K562 (cell line): ENCODE data around the gene DNER. TPM values are rescaled to one million over a fixed set of nuclear protein-coding genes. Genes with fewer than 3 reads are reported as not detected.

ENCODE experiments used
- ATAC-seq: fragments of 200-7000 bp; cut with Tn5 transposase; 3 replicates; pipeline ENCODE4 v1.9.1; 2020; ENCODE audit warnings: moderate library complexity
- BruUV-seq: library from RNA; stranded (reverse); fragments of 400-500 nt; replicated peaks from 2 replicates; lab custom pipeline; 2021; lab: Mats Ljungman, UMichigan
- CTCF ChIA-PET: fragments of 300-600 bp; formaldehyde crosslinking; extraction: SDS; loops from one replicate; lab custom pipeline; 2021; ENCODE audit warnings: low intra/inter-chr PET ratio; lab: Yijun Ruan, JAX
- POLR2A ChIA-PET: fragments of 300-600, 350-650 bp; sonication (Branson Sonifier 250); formaldehyde crosslinking; extraction: SDS; loops from one replicate; lab custom pipeline; 2021; ENCODE audit warnings: antibody characterized with exemption, inconsistent platforms; lab: Yijun Ruan, JAX
- DNase-seq, 4 experiments: peaks; one replicate each; pipeline versions ENCODE4 v3.0.0 to v3.0.0-alpha.2; 2011 to 2018; ENCODE audit warnings: low spot score in 3 of 4, mixed read lengths in 3 of 4; ENCODE audit errors: extremely low read depth in 1 of 4
- FAIRE-seq: peaks from 2 replicates; lab custom pipeline; 2011; peaks lifted over from hg19 to GRCh38; lab: Jason Lieb, UNC
- H2AFZ ChIP-seq: 2 replicates; pipeline ENCODE4 v1.6.0; 2011; ENCODE audit warnings: low read depth, low read length, control low read depth, inconsistent platforms
- H3K27ac ChIP-seq: fragments of 200-600 bp; 3 replicates; pipeline ENCODE4 v1.8.0; 2011; ENCODE audit warnings: low read depth, mild to moderate bottlenecking, control low read depth, inconsistent platforms, low read length, moderate library complexity, mixed read lengths; ENCODE audit errors: extremely low read depth
- H3K27me3 ChIP-seq, 2 experiments: fragments of 300-600 bp in 1 of 2; 2 replicates in 1 of 2; 3 replicates in 1 of 2; pipeline versions ENCODE4 v1.6.0 to v1.8.0; 2011; ENCODE audit warnings: inconsistent platforms in 2 of 2, low read length in 2 of 2, mild to moderate bottlenecking in 1 of 2, mixed read lengths in 1 of 2, moderate library complexity in 1 of 2; ENCODE audit not compliant: control insufficient read depth in 2 of 2, insufficient read depth in 2 of 2
- H3K36me3 ChIP-seq: fragments of 300-600 bp; 3 replicates; pipeline ENCODE4 v1.8.0; 2011; ENCODE audit warnings: mild to moderate bottlenecking, low read length, inconsistent platforms; ENCODE audit not compliant: control insufficient read depth, insufficient read depth
- H3K4me1 ChIP-seq, 2 experiments: fragments of 200-600 bp in 1 of 2; replicated peaks in 1 of 2; 2 replicates in 1 of 2; 3 replicates in 1 of 2; pipeline versions ENCODE4 v1.5.1 to v1.8.0; 2011; ENCODE audit warnings: inconsistent platforms in 2 of 2, low read length in 2 of 2, mild to moderate bottlenecking in 1 of 2, mixed read lengths in 1 of 2, moderate library complexity in 1 of 2; ENCODE audit not compliant: control insufficient read depth in 2 of 2, insufficient read depth in 2 of 2
- H3K4me2 ChIP-seq: 2 replicates; pipeline ENCODE4 v1.6.1; 2011; ENCODE audit warnings: low read length, control low read depth, inconsistent platforms, mixed read lengths; ENCODE audit not compliant: insufficient read depth
- H3K4me3 ChIP-seq: fragments of 200-600 bp; sonication (generic), shearing (Covaris generic); 2 replicates; pipeline ENCODE4 v1.5.1; 2016; ENCODE audit warnings: control low read depth, inconsistent platforms
- H3K79me2 ChIP-seq: fragments of 200-600 bp; 3 replicates; pipeline ENCODE4 v1.8.0; 2011; ENCODE audit warnings: low read length, inconsistent platforms; ENCODE audit not compliant: control insufficient read depth, insufficient read depth
- H3K9ac ChIP-seq, 2 experiments: 2 replicates each; pipeline versions ENCODE4 v1.6.0 to v1.6.1; 2011; ENCODE audit warnings: low read depth in 2 of 2, low read length in 2 of 2, control low read depth in 1 of 2, inconsistent platforms in 1 of 2, mild to moderate bottlenecking in 1 of 2, mixed read lengths in 1 of 2; ENCODE audit not compliant: insufficient read depth in 1 of 2
- H3K9me1 ChIP-seq: one replicate; pipeline ENCODE4 v1.6.0; 2011; ENCODE audit warnings: inconsistent platforms, mild to moderate bottlenecking, low read length, moderate library complexity; ENCODE audit not compliant: control insufficient read depth, insufficient read depth
- H3K9me3 ChIP-seq: replicated peaks from 2 replicates; pipeline ENCODE4 v1.5.1; 2011; ENCODE audit warnings: low read depth, low read length, inconsistent platforms; ENCODE audit not compliant: control insufficient read depth, insufficient read depth
- H4K20me1 ChIP-seq: replicated peaks from 2 replicates; pipeline ENCODE4 v1.6.1; 2011; ENCODE audit warnings: low read length, inconsistent platforms, mixed read lengths; ENCODE audit not compliant: control insufficient read depth, insufficient read depth
- ADNP ChIP-seq: fragments of 200-800 bp; sonication (Bioruptor generic); IDR thresholded peaks from 2 replicates; pipeline ENCODE4 v1.6.1; 2016; ENCODE audit warnings: missing genetic modification characterization, missing compliant biosample characterization
- CBFA2T3 ChIP-seq: fragments of 450-650 bp; IDR thresholded peaks from 2 replicates; pipeline ENCODE4 v1.6.1; 2017
- CREM ChIP-seq: IDR thresholded peaks from 2 replicates; pipeline ENCODE4 v1.6.1; 2014; ENCODE audit warnings: antibody characterized with exemption, low read depth
- E2F1 ChIP-seq: sonication (generic); formaldehyde crosslinking; IDR thresholded peaks from 2 replicates; pipeline ENCODE4 v1.8.1; 2023; ENCODE audit warnings: mild to moderate bottlenecking, missing genetic modification reagents, moderate library complexity
- ETS2 ChIP-seq: IDR thresholded peaks from 2 replicates; pipeline ENCODE4 v1.6.1; 2016; ENCODE audit warnings: borderline replicate concordance, missing genetic modification characterization, mild to moderate bottlenecking, moderate library complexity, missing compliant biosample characterization; ENCODE audit not compliant: poor library complexity, severe bottlenecking
- GATAD2B ChIP-seq: fragments of 450-650 bp; IDR thresholded peaks from 2 replicates; pipeline ENCODE4 v1.6.1; 2017; ENCODE audit warnings: mild to moderate bottlenecking, borderline replicate concordance
- HES1 ChIP-seq: fragments of 450-650 bp; IDR thresholded peaks from 2 replicates; pipeline ENCODE4 v1.6.1; 2016; ENCODE audit warnings: low read depth, mild to moderate bottlenecking, moderate library complexity
- KDM2B ChIP-seq: fragments of 250-450 bp; sonication (Bioruptor Pico); IDR thresholded peaks from 2 replicates; pipeline ENCODE4 v1.8.0; 2021; ENCODE audit warnings: mild to moderate bottlenecking, moderate library complexity
- ZFPM2 ChIP-seq: fragments of 250-450 bp; sonication (Bioruptor Pico); IDR thresholded peaks from 2 replicates; pipeline ENCODE4 v1.5.1; 2022; ENCODE audit warnings: mild to moderate bottlenecking
- ZNF717 ChIP-seq: fragments of 250-450 bp; sonication (Bioruptor Pico); IDR thresholded peaks from 2 replicates; pipeline ENCODE4 v1.5.0; 2021
- WGBS: fragments of 100-300 bp; shearing (Covaris generic); methylation state at CpG from one replicate; pipeline ENCODE4 v1.1.6; 2016; ENCODE audit warnings: low coverage, mixed read lengths; ENCODE audit not compliant: insufficient coverage; ENCODE audit errors: missing lambda C conversion rate; 5-methylcytosine and 5-hydroxymethylcytosine counted together
- in situ Hi-C: fragments of 300-500 bp; cut with MboI; formaldehyde crosslinking; loops from 4 replicates; pipeline ENCODE4 v1.15.0; 2018; ENCODE audit warnings: inconsistent platforms, mixed read lengths
- intact Hi-C: fragments of 100-400 bp; cut with micrococcal nuclease; formaldehyde crosslinking; loops from 2 replicates; pipeline ENCODE4 v1.14.2; 2022
- polyA plus RNA-seq, 8 experiments: library from polyadenylated mRNA; depleted of rRNA in 4 of 8; stranded (reverse) in 5 of 8; unstranded in 3 of 8; fragments of >200 nt; fragmentation: Nextera tagmentation in 2 of 8; fragmentation: Illumina TruSeq in 1 of 8; extraction: Ambion mirVana in 2 of 8; extraction: Trizol in 1 of 8; gene quantifications; 2 replicates each; pipeline versions ENCODE4 v1.2.1 to v1.2.3, GENCODE V29; 2011 to 2014; ENCODE audit warnings: inconsistent platforms in 1 of 8, missing spikeins in 1 of 8
- total RNA-seq, 7 experiments: library from RNA; depleted of rRNA in 6 of 7; stranded (reverse); fragments of >200 nt in 6 of 7; fragmentation: Illumina TruSeq in 2 of 7; extraction: Trizol in 2 of 7; gene quantifications; 2 replicates each; pipeline versions ENCODE4 v1.2.1 to v1.2.3, GENCODE V29; 2011 to 2021; ENCODE audit warnings: low replicate concordance in 1 of 7

Gene DNER
- total and polyA plus RNA-seq, 9 of the 15 experiments (the other 6 are each of a cell fraction or from before 2014, with no cell fraction given): not detected

- TF ChIP-seq E2F1 (CRISPR knock-in tag) (no peak), ADNP (tag) (no peak)
Measured at GRCh38 chr2:229490167-229490566, 224.2 kb downstream of the DNER start (continued).

- DNase-seq: no peak
- POLR2A ChIA-PET: interaction anchor here (0.7 kb wide), 1 partner anchor 57 kb away, joined by 3 read pairs; no protein-coding TSS in a partner anchor
- Histone ChIP-seq H2AFZ (no peak overlapping the region), H3K27me3 (no peaks in the 10 kb centered on the region), H3K27ac (no peak overlapping the region), H3K4me1 (no peaks in the 10 kb centered on the region), H3K36me3 (no peaks in the 10 kb centered on the region), H3K4me2 (no peak overlapping the region)
- 3% methylated on average over 6 of the region's 10 CpGs for WGBS
- TF ChIP-seq KDM2B (CRISPR knock-in tag): no peak
- no peak for TF ChIP-seq ETS2
- no peak for TF ChIP-seq ZNF717 (CRISPR knock-in tag)
- TF ChIP-seq CBFA2T3: no peak
- no peak for TF ChIP-seq GATAD2B
- TF ChIP-seq ZFPM2 (CRISPR knock-in tag): no peak
- TF ChIP-seq CREM: no peak
- TF ChIP-seq HES1: no peak
- TF ChIP-seq, all 486 proteins: peak for 0
- Histone ChIP-seq H3K79me2 (no peaks in the 10 kb centered on the region), H3K4me3 (no peak overlapping the region), H4K20me1 (no peaks in the 10 kb centered on the region), H3K9me3 (no peaks in the 10 kb centered on the region), H3K9me1 (no peaks in the 10 kb centered on the region), H3K9ac (no peak overlapping the region)
- ATAC-seq: no peak
- BruUV-seq: no TSS peak
- CTCF ChIA-PET: no interaction called here
- intact Hi-C loops: no loop called here
- in situ Hi-C loops: no loop called here
- no peak for FAIRE-seq
Measured at GRCh38 chr2:229489016-229489415, 225.3 kb downstream of the DNER start.
